MG63 (cell line): ENCODE measurements around the gene KCNK4. TPM values are rescaled to one million over a fixed set of nuclear protein-coding genes. Genes with fewer than 3 reads are reported as not detected.
A peak's percentile ranks its signal among the peaks of the same experiment; 100 is the strongest.
"Not testable (repeated sequence)": the region's sequence is repeated elsewhere in the genome, so short reads cannot be mapped to it uniquely, and the experiment has no call there.

ENCODE experiments used
- DNase-seq: peaks from one replicate; pipeline ENCODE4 v3.0.0-alpha.2; 2020
- H3K27me3 ChIP-seq: fragments of 250-450 bp; sonication (Bioruptor Pico); 2 replicates; pipeline ENCODE4 v1.5.1; 2020; ENCODE audit warnings: mild to moderate bottlenecking, moderate library complexity
- H3K36me3 ChIP-seq: fragments of 250-450 bp; sonication (Bioruptor Pico); 2 replicates; pipeline ENCODE4 v1.5.1; 2020; ENCODE audit warnings: mild to moderate bottlenecking, moderate library complexity
- H3K4me3 ChIP-seq: fragments of 250-450 bp; sonication (Bioruptor Pico); 2 replicates; pipeline ENCODE4 v1.5.1; 2020; ENCODE audit warnings: mild to moderate bottlenecking, moderate library complexity
- H3K9me3 ChIP-seq: fragments of 250-450 bp; sonication (Bioruptor Pico); 2 replicates; pipeline ENCODE4 v1.5.1; 2020; ENCODE audit warnings: mild to moderate bottlenecking, moderate library complexity
- total RNA-seq: library from RNA; depleted of rRNA; stranded (reverse); fragments of >200 nt; shearing (Covaris generic); gene quantifications from 2 replicates; pipeline ENCODE4 v1.2.3, GENCODE V29; 2014; ENCODE audit warnings: low replicate concordance

Gene KCNK4
- total RNA-seq, 1 experiment from 2014 or later: not detected

DNA sequence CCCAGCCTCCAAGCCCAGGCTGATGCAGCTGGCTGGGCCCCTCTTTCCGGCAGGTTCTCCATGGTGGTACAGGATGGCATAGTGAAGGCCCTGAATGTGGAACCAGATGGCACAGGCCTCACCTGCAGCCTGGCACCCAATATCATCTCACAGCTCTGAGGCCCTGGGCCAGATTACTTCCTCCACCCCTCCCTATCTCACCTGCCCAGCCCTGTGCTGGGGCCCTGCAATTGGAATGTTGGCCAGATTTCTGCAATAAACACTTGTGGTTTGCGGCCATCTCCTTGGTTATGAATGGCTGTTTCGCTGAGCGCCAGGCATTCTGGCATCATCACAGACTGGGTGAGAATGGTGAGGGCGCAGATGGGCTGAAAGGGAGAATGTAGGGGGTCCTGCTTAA lies 30.4 kb downstream of the KCNK4 start:
- no peak for DNase-seq
- Histone ChIP-seq H3K9me3 (no peaks in the 10 kb centered on the region), H3K4me3 (no peak overlapping the region)

DNA sequence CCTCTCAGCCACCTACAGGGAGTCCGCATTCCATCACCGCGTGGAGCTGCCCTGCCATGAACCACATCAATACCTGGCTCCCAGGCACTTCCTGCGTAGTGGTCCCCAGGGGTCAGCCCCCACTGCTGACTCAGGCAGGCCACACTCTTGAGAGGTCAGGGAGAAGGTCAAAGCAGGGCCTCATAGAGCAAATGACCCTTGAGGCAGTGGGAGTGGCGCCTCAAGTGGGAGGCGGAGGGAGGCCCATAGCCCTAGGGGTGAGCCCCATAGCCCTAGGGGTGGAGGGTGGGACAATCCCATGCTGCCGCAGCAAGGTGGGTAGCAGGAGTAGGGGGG lies 31.8 kb downstream of the KCNK4 start:
- DNase-seq: no peak
- H3K4me3 ChIP-seq: no peak overlapping the region
- H3K36me3 ChIP-seq: peaks cover 8% of the 10 kb centered on the region; the same call in 1 of the 2 replicates
- H3K27me3 ChIP-seq: no peaks in the 10 kb centered on the region
- H3K9me3 ChIP-seq: no peaks in the 10 kb centered on the region

More for the DNA sequence above, 30.4 kb downstream of the KCNK4 start:
- H3K36me3 ChIP-seq: peaks cover 16% of the 10 kb centered on the region
- no peaks in the 10 kb centered on the region for H3K27me3 ChIP-seq

GRCh38 chr11:64323373-64323772 lies 32.3 kb downstream of the KCNK4 start:
- peaks cover 8% of the 10 kb centered on the region; the same call in 1 of the 2 replicates for H3K36me3 ChIP-seq
- H3K9me3 ChIP-seq: no peaks in the 10 kb centered on the region
- no peak overlapping the region for H3K4me3 ChIP-seq
- no peaks in the 10 kb centered on the region for H3K27me3 ChIP-seq
- DNase-seq: no peak

DNA sequence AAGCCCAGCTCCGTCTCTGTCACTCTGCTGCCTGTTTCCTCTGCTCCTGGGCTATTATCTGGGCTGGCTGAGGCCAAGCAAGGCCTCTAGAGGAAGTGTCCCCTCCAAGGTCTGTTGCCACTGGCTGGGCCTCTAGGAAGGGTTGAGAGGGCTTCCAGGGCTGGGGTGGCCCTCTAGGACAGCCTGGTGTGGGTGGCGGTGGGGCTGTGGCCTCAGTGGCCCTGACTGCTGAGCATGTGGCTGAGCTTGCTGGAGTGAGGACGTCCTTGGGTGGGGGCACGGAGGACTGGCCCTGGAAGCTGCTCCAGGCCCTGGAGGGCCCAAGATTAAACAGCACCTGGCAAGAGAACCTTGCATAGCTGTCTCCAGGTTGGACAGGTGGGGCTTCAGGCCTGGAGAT lies 32.9 kb downstream of the KCNK4 start:
- not testable (repeated sequence) for H3K27me3 ChIP-seq, DNase-seq, H3K9me3 ChIP-seq, H3K36me3 ChIP-seq, H3K4me3 ChIP-seq

DNA sequence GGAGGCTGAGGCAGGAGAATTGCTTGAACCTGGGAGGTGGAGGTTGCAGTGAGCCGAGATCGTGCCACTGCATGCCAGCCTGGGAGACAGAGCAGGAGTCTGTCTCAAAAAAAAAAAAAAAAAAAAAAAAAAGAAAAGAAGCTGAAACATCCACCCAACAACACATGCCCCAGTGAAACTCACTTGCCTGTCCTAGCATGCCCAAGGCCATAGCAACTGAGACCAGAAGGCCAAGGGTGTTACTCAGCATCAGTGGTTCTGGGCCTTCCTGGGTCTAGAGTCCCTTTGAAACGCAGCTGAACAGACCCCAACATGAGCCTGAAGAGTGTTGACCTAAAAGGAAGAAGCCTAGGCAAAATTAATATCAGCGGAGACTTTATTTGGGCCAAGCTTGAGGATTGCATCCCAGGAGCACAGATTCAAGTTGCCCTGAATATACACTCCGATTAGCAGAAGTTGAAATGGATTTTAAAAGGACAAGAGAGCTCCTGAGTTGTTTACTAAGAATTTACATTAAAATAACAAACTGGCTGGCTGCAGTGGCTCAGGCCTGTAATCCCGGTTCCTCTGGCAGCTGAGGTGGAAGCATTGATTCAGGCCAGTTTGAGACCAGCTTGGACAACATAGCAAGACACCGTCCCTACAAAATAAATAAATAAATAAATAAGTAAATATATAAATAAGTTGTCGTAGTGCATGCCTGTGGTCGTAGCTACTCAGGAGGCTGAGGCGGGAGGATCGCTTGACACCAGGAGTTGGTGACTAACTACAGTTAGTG lies 33.8 kb downstream of the KCNK4 start:
- no peak for DNase-seq
- Histone ChIP-seq H3K4me3 (no peak overlapping the region), H3K36me3 (peaks cover 3% of the 10 kb centered on the region; the same call in 1 of the 2 replicates), H3K9me3 (no peaks in the 10 kb centered on the region), H3K27me3 (no peaks in the 10 kb centered on the region)

GRCh38 chr11:64327375-64327774 lies 36.3 kb downstream of the KCNK4 start:
- H3K4me3 ChIP-seq: no peak overlapping the region
- no peaks in the 10 kb centered on the region for H3K27me3 ChIP-seq
- no peaks in the 10 kb centered on the region for H3K36me3 ChIP-seq
- DNase-seq: no peak
- no peaks in the 10 kb centered on the region for H3K9me3 ChIP-seq

GRCh38 chr11:64327993-64328392 lies 36.9 kb downstream of the KCNK4 start:
- H3K27me3 ChIP-seq: no peaks in the 10 kb centered on the region
- H3K36me3 ChIP-seq: no peaks in the 10 kb centered on the region
- no peak overlapping the region for H3K4me3 ChIP-seq
- H3K9me3 ChIP-seq: no peaks in the 10 kb centered on the region
- DNase-seq: no peak

DNA sequence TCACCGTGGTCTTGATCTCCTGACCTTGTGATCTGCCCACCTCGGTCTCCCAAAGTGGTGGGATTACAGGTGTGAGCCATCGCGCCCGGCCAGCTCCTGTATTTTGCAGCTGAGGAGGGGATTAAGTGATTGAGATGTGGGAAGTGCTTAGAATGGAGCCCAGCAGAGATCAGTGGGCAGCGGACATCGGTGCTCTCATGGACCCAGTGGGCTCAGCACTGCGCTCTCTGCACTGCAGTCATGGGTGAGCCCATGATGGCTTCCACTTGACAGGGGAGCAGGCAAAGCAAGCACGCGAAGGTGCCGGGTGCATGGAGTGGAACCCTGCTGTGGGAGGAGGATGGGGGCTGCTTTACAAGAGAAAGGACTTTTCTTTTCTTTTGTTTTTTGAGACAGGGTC lies 39.8 kb downstream of the KCNK4 start:
- Histone ChIP-seq H3K9me3 (no peaks in the 10 kb centered on the region), H3K27me3 (no peaks in the 10 kb centered on the region), H3K4me3 (no peak overlapping the region), H3K36me3 (no peaks in the 10 kb centered on the region)
- no peak for DNase-seq

- Histone ChIP-seq H3K36me3 (no peaks in the 10 kb centered on the region), H3K4me3 (no peak overlapping the region), H3K27me3 (no peaks in the 10 kb centered on the region), H3K9me3 (no peaks in the 10 kb centered on the region)
- peak; percentile 97 for DNase-seq
These were observed 40.7 kb downstream of the KCNK4 start for GRCh38 chr11:64331569-64332371.

DNA sequence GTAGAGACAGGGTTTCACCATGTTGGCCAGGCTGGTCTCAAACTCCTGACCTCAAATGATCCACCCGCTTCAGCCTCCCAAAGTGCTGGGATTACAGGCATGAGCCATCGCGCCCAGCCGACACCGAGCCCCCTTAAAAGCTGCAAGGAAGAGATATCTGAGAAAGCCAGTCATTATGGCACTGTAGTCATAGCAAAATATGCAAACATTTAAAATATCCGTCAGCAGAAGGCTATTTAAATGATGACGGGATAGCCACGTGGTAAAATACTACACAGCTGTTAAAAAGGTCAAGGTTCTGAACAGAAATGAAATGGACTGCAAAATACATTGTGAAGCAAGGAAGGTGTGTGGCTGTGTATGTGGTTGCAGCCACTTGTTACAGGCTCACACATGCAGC lies 42.5 kb downstream of the KCNK4 start:
- Histone ChIP-seq H3K27me3 (no peaks in the 10 kb centered on the region), H3K4me3 (no peak overlapping the region), H3K36me3 (no peaks in the 10 kb centered on the region), H3K9me3 (no peaks in the 10 kb centered on the region)
- DNase-seq: no peak

DNA sequence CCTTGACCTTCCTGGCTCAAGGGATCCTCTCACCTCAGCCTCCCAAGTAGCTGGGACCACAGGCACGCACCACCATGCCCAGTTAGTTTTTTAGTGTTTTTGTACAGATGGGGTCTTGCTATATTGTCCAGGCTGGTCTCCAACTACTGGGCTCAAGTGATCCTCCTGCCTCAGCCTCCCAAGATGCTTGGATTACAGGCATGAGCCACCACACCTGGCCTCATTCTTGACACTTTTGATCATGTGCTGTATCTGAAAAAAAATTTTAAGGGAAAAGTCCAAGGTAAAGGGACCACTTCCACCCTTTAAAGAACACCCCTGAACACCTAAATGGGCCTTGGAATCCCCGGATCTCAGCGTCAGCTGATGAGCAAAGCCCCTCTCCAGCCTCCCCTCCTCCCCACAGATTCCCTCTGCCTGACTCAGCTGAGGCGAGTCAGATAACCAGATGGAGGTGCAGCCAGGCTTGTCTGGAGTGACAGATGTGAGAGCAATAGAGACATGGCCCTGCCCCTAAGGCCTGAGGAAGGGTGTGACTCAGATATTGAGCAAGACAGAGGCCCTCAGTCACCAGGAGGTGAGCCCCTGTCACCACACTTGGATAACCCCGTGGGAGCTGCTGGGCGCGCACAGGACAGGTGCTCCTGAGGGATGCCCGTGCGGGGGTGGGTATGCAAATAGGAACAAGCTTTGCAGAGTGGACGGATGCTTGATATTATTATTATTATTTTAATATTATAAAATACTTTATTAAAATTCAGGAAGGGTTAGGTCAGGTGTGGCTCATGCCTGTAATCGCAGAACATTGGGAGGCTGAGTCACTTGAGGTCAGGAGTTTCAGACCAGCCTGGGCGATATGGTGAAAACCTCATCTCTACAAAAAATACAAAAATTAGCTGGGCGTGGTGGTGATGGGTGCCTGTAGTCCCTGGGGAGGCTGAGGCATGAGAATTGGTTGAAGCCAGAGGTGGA lies 43.9 kb downstream of the KCNK4 start:
- H3K36me3 ChIP-seq: no peaks in the 10 kb centered on the region
- no peaks in the 10 kb centered on the region for H3K27me3 ChIP-seq
- no peak overlapping the region for H3K4me3 ChIP-seq
- H3K9me3 ChIP-seq: no peaks in the 10 kb centered on the region
- DNase-seq: peak; percentile 85

- Histone ChIP-seq H3K36me3 (no peaks in the 10 kb centered on the region), H3K4me3 (no peak overlapping the region), H3K27me3 (no peaks in the 10 kb centered on the region), H3K9me3 (no peaks in the 10 kb centered on the region)
- no peak for DNase-seq
These were observed 46.6 kb downstream of the KCNK4 start for GRCh38 chr11:64337538-64338249.

DNA sequence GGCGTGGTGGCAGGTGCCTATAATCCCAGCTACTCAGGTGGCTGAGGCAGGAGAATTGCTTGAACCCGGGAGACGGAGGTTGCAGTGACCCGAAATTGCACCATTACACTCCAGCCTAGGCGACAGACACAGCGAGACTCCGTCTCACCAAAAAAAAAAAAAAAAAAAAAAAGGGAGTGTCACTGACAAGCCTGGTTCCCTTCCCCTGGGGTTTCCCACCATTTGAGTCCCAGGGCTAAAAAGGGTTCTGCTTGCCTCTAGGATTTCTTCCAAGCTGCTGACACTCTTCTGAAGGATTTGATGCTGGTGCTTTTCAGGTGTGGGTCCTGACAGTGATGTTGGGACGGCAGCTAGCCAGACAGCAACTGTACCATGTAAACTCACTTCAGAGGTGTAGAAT lies 47.6 kb downstream of the KCNK4 start:
- Histone ChIP-seq H3K36me3 (no peaks in the 10 kb centered on the region), H3K4me3 (no peak overlapping the region), H3K27me3 (no peaks in the 10 kb centered on the region), H3K9me3 (no peaks in the 10 kb centered on the region)
- DNase-seq: no peak

DNA sequence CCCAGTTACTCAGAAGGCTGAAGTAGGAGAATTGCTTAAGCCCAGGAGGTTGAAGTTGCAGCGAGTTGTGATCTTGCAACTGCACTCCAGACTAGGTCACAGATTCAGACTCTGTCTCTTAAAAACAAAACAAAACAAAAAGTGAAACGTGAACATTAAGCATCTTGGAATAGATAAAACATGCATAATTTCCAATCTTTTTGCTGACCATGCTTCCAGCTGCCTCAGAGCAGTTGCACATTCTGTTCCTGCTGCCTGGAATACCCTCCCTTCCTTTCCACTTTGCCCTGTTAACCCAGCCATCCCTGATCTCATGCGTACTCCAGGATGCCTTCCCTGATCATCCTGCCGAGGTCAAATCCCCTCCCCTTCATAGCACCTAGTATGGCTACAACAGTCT lies 48.2 kb downstream of the KCNK4 start:
- DNase-seq: no peak
- Histone ChIP-seq H3K27me3 (no peaks in the 10 kb centered on the region), H3K9me3 (no peaks in the 10 kb centered on the region), H3K4me3 (no peak overlapping the region), H3K36me3 (no peaks in the 10 kb centered on the region)

DNA sequence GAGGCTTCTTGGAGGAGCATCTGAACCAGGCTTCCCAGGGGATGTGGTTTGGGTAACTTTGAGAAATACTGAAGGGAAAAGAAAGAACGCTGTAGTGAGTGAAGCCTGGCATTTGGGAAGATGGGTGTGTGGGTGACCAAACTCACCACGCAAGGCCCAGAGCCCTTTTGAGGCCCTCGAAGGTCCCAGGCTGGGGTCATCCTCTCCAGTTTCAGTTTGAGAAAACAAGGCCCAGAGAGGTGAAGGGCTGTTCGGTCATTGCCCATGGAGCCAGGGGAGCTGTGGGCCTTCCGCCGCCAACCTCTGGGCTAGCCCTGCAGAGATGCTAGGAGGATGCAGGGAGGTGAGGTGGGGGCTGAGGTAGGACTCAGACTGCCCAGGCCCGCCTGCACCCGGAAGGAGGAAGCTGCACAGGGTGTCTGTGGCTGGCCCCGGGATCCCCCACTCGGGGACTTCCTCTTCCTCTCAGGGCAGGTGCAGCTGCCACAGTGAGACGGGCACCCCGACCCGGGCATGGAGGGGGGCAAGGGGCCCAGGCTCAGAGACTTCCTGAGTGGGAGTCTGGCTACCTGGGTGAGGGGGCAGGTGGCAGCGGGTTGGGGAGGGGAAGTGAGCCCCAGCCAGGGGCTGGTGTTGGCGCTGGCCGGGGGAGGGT lies 48.8 kb downstream of the KCNK4 start, which contains the start of gene CCDC88B:
Gene CCDC88B (plus strand): TSS at position 451 of the 655 bp plus-strand sequence. CDS start 63 bp downstream, at position 514.
- Histone ChIP-seq H3K36me3 (no peaks in the 10 kb centered on the region), H3K27me3 (no peaks in the 10 kb centered on the region), H3K4me3 (no peak within 1 kb of the TSS), H3K9me3 (no peaks in the 10 kb centered on the region)
- no peak for DNase-seq
